Thymus (tissue), 11 donors: ENCODE results near the gene FRMD4B. TPM values are rescaled to one million over a fixed set of nuclear protein-coding genes. Genes with fewer than 3 reads are reported as not detected.

ENCODE experiments used
- DNase-seq, 9 donors: peaks; one replicate each; pipeline ENCODE4 v3.0.0-alpha.2; 2013; ENCODE audit warnings: low spot score in 9 of 9, low read depth in 6 of 9, missing footprints in 1 of 9
- H3K27ac ChIP-seq, 2 donors: one replicate each; pipeline ENCODE4 v1.5.1; 2013; ENCODE audit warnings: control low read depth in 1 of 2, low read depth in 1 of 2, low read length in 1 of 2, mild to moderate bottlenecking in 1 of 2, moderate library complexity in 1 of 2
- H3K27me3 ChIP-seq, 2 donors: one replicate each; pipeline ENCODE4 v1.5.1; 2013; ENCODE audit warnings: low read length in 1 of 2; ENCODE audit not compliant: control insufficient read depth in 2 of 2, insufficient read depth in 1 of 2
- H3K36me3 ChIP-seq, 2 donors: one replicate each; pipeline ENCODE4 v1.5.1; 2013; ENCODE audit warnings: low read length in 1 of 2, mild to moderate bottlenecking in 1 of 2, moderate library complexity in 1 of 2; ENCODE audit not compliant: control insufficient read depth in 2 of 2, insufficient read depth in 2 of 2
- H3K4me1 ChIP-seq, 2 donors: one replicate each; pipeline ENCODE4 v1.5.1; 2013; ENCODE audit warnings: low read length in 2 of 2; ENCODE audit not compliant: control insufficient read depth in 2 of 2, insufficient read depth in 2 of 2
- H3K4me3 ChIP-seq, 2 donors: one replicate each; pipeline ENCODE4 v1.5.1; 2013; ENCODE audit warnings: low read length in 2 of 2, control low read depth in 1 of 2, mild to moderate bottlenecking in 1 of 2
- H3K9me3 ChIP-seq, 2 donors: one replicate each; pipeline ENCODE4 v1.5.1; 2013; ENCODE audit warnings: low read length in 1 of 2, mild to moderate bottlenecking in 1 of 2; ENCODE audit not compliant: control insufficient read depth in 2 of 2, insufficient read depth in 1 of 2
- WGBS: extraction: QIAGEN DNeasy Blood & Tissue Kit; methylation state at CpG from one replicate; pipeline ENCODE4 v1.1.7; 2013; 5-methylcytosine and 5-hydroxymethylcytosine counted together
- polyA plus RNA-seq: library from polyadenylated mRNA; stranded (reverse); fragments of 200-250 nt; gene quantifications from one replicate; pipeline ENCODE4 v1.2.3, GENCODE V29; 2013
- total RNA-seq: library from RNA; stranded (reverse); fragments of 120-200 nt; gene quantifications from one replicate; pipeline ENCODE4 v1.2.4, GENCODE V29; 2013
- donor health status: healthy.

Gene FRMD4B
- total and polyA plus RNA-seq, 2 donors: 12.8 to 21.7 TPM

DNA sequence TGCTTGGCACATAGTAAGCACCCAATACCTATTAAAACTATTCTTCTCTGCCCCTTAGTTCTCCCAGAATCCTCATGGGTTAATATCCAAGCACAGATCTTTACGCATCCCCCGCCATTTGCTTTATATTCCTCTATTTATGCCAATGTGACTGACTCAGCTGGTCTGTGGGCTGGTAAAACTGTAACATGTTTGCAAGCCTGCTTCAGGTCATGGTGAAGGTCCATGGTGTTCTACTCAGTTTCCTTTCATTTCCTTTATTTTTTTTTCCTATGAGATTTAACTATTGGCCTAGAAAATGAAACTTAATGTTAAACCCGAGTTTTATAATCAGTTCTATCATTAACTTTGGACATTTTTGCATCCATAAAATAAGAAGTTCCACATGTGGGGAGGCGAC is 47.0 kb downstream of the FRMD4B start:
- no peaks in the 10 kb centered on the region for H3K9me3 ChIP-seq
- DNase-seq: no peak
- peaks cover 0 to 12% of the 10 kb centered on the region in 2 donors for H3K4me1 ChIP-seq
- H3K27me3 ChIP-seq: no peaks in the 10 kb centered on the region
- 88% methylated on average over 4 of the region's 4 CpGs for WGBS
- H3K4me3 ChIP-seq: no peak overlapping the region
- no peaks in the 10 kb centered on the region for H3K36me3 ChIP-seq
- H3K27ac ChIP-seq: no peak overlapping the region

GRCh38 chr3:69332934-69333333 is 53.0 kb downstream of the FRMD4B start:
- Histone ChIP-seq H3K36me3 (no peaks in the 10 kb centered on the region), H3K4me3 (no peak overlapping the region), H3K9me3 (no peaks in the 10 kb centered on the region), H3K27me3 (no peaks in the 10 kb centered on the region), H3K27ac (no peak overlapping the region), H3K4me1 (peaks cover 8 to 10% of the 10 kb centered on the region in 2 donors)
- no peak for DNase-seq
- WGBS: 98% methylated on average over 2 of the region's 2 CpGs

DNA sequence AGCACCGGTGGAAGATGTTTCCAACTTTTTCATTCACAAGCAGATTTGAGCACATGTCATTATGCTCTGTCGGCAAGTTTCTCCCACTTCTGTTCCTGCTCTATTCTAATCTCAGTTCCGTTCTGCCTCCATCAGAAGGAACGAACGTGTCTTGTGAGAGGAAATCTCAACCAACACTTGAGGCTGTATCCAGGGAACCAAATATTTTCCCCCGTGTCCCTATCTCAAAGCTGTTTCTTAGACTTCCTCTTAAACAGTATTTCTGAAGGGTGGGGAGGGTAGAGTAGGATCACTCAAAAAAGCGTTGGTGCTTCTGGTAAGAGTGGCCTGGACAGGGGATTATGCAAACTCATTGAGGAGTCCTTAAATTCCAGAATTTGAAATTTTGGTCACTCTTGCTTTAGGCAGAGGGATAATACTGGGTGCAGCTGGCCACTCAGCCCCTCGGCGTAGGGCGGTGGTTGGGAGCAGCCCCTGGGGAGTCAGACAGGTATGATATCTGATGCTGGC is 54.9 kb downstream of the FRMD4B start:
- WGBS: 69% methylated on average over 10 of the region's 10 CpGs
- peak overlapping the region in 1 of 2 donors; percentile 8 for H3K27ac ChIP-seq

DNA sequence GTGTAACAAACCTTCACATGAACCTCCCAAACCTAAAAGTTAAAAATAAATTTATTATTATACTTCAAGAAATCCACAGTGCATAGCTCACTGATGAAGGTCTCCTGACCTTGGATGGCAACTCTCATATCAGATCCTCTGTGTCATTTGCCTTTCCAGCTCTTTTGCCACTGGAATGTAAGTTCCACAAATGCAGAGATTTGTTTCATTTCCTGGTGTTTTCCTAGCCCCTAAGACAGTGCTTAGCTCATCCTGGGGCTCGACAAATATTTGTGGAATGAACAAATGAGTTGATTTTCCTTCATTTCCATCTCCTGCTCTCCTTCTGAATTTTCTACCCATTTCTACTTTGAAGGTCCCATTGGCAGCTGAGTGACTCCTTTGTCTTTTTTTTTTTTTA is 56.0 kb downstream of the FRMD4B start:
- H3K27ac ChIP-seq: no peak overlapping the region
- peaks cover 29 to 32% of the 10 kb centered on the region in 2 donors for H3K4me1 ChIP-seq
- 95% methylated on average over 1 of the region's 1 CpG for WGBS
- DNase-seq: no peak
- H3K27me3 ChIP-seq: no peaks in the 10 kb centered on the region
- no peaks in the 10 kb centered on the region for H3K9me3 ChIP-seq
- no peaks in the 10 kb centered on the region for H3K36me3 ChIP-seq
- no peak overlapping the region for H3K4me3 ChIP-seq

More for the DNA sequence above, 54.9 kb downstream of the FRMD4B start:
- H3K4me3 ChIP-seq: no peak overlapping the region
- no peaks in the 10 kb centered on the region for H3K36me3 ChIP-seq
- no peak for DNase-seq
- H3K27me3 ChIP-seq: no peaks in the 10 kb centered on the region
- peaks cover 24% of the 10 kb centered on the region in 2 donors for H3K4me1 ChIP-seq
- no peaks in the 10 kb centered on the region for H3K9me3 ChIP-seq

- peaks cover 33 to 39% of the 10 kb centered on the region in 2 donors for H3K4me1 ChIP-seq
- no peaks in the 10 kb centered on the region for H3K27me3 ChIP-seq
- no peak overlapping the region for H3K27ac ChIP-seq
- no peak overlapping the region for H3K4me3 ChIP-seq
- no peak for DNase-seq
- 45% methylated on average over 3 of the region's 3 CpGs for WGBS
- no peaks in the 10 kb centered on the region for H3K9me3 ChIP-seq
- no peaks in the 10 kb centered on the region for H3K36me3 ChIP-seq
Observed at GRCh38 chr3:69328963-69329302, 57.0 kb downstream of the FRMD4B start.

GRCh38 chr3:69328103-69328962 is 57.6 kb downstream of the FRMD4B start:
- H3K27me3 ChIP-seq: no peaks in the 10 kb centered on the region
- H3K36me3 ChIP-seq: no peaks in the 10 kb centered on the region
- peaks cover 33 to 39% of the 10 kb centered on the region in 2 donors for H3K4me1 ChIP-seq
- no peak overlapping the region for H3K4me3 ChIP-seq
- H3K9me3 ChIP-seq: no peaks in the 10 kb centered on the region
- H3K27ac ChIP-seq: peak overlapping the region; percentile 38 to 95
- WGBS: 88% methylated on average over 4 of the region's 4 CpGs
- no peak for DNase-seq

DNA sequence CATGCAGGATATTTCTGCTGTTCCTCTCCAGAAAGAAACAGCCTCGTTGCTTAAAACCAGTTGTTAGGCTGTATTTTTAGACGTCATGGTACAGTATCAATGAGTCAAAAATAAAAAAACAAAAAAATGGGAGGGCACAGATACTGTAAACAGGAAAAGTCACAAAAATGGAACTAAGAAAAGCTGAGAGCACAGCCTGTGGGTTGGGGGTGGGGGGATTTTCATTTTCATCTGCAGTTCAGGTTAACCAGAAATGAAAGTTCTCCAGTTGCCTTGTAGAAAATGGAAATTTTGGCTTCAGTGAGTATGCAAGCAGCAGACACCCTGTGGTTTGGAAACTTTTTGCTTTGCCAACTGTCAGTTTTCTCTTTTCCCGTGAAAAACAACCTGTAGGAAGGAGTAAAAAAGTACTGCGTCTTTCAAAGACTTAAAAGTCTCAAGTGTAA is 59.0 kb downstream of the FRMD4B start:
- peaks cover 33 to 39% of the 10 kb centered on the region in 2 donors for H3K4me1 ChIP-seq
- 1% methylated on average over 4 of the region's 4 CpGs for WGBS
- peak overlapping the region; percentile 90 to 95 for H3K27ac ChIP-seq
- H3K27me3 ChIP-seq: no peaks in the 10 kb centered on the region
- H3K36me3 ChIP-seq: no peaks in the 10 kb centered on the region
- peak overlapping the region; percentile 29 to 44 for H3K4me3 ChIP-seq
- H3K9me3 ChIP-seq: no peaks in the 10 kb centered on the region
- peak in 7 of 9 donors; percentile 44 to 87 (median 69) for DNase-seq

DNA sequence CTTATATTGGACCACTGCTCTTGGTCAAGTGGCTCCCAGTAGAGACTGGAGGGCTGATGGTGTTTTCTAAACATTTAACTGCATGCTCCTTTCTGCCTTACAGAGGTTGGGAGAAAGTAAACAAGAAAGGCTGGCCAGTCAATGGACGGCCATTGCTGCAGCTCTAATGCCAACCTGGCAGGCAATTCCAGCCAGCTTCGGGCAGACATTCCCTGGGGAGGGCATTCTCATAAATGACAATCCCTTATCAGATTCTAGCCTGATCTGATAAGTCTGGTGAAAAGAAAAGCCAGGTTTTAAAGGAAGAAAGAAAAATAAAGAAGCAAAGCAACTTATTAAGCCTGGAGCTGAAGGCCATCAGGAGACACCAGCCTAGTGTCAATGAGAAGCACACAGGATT is 60.7 kb downstream of the FRMD4B start:
- no peaks in the 10 kb centered on the region for H3K36me3 ChIP-seq
- H3K4me1 ChIP-seq: peaks cover 39 to 46% of the 10 kb centered on the region in 2 donors
- H3K27ac ChIP-seq: peak overlapping the region in 1 of 2 donors; percentile 36
- 92% methylated on average over 2 of the region's 2 CpGs for WGBS
- H3K9me3 ChIP-seq: no peaks in the 10 kb centered on the region
- no peaks in the 10 kb centered on the region for H3K27me3 ChIP-seq
- H3K4me3 ChIP-seq: no peak overlapping the region
- DNase-seq: no peak

DNA sequence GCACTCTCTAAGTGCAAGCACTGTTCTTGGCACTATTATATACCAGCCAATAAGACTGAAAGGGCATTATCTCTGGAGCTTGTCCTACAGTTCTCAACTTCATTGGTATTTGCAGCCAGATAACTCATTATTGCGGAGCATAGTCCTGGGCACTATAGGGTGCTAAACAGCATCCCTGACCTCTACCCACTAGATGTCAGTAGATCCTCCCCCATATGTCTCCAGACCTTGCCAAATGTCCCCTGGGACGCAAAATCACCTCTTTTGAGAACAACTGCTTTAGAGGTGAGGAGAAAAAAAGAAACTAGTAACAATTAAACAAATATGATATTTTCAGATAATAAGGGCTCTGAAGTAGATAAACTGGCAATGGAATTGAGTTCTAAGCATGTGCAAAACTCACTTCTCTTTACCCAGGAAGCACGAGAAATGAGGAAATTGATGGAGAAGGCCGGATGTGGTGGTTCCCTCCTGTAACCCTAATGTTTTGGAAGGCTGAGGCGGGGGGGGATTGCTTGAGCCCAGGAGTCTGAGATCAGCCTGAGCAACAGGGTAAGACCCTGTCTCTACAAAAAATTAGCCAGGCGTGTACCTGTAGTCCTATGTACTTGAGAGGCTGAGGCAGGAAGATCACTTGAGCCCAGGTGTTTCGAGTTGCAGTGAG is 61.4 kb downstream of the FRMD4B start:
- Histone ChIP-seq H3K9me3 (no peaks in the 10 kb centered on the region), H3K4me3 (no peak overlapping the region), H3K27me3 (no peaks in the 10 kb centered on the region), H3K4me1 (peaks cover 39 to 46% of the 10 kb centered on the region in 2 donors), H3K27ac (no peak overlapping the region), H3K36me3 (no peaks in the 10 kb centered on the region)
- peak in 4 of 9 donors; percentile 21 to 61 (median 32) for DNase-seq
- 28% methylated on average over 7 of the region's 7 CpGs for WGBS
